Activated naive CD4-positive, alpha-beta T cell treated with anti-CD3 and anti-CD28 coated beads, Interleukin-2, amount 50 U/mL, for 24 hours (primary cell): Measurements from ENCODE around the gene SPDYE4.
"Not testable (repeated sequence)": the region's sequence is repeated elsewhere in the genome, so short reads cannot be mapped to it uniquely, and the experiment has no call there.

Source experiments
- H3K27ac Mint-ChIP-seq: one replicate; pipeline ENCODE4 v1.8.0; 2021; ENCODE audit warnings: mild to moderate bottlenecking, mixed read lengths
- H3K27me3 Mint-ChIP-seq: one replicate; pipeline ENCODE4 v1.8.0; 2021; ENCODE audit warnings: mixed read lengths
- H3K36me3 Mint-ChIP-seq: one replicate; pipeline ENCODE4 v1.8.0; 2021; ENCODE audit warnings: mixed read lengths
- H3K4me1 Mint-ChIP-seq: one replicate; pipeline ENCODE4 v1.8.0; 2021; ENCODE audit warnings: mixed read lengths
- H3K4me3 Mint-ChIP-seq: one replicate; pipeline ENCODE4 v1.8.0; 2021; ENCODE audit warnings: mild to moderate bottlenecking, mixed read lengths
- H3K9me3 Mint-ChIP-seq: one replicate; pipeline ENCODE4 v1.8.0; 2021; ENCODE audit warnings: mixed read lengths

Gene SPDYE4, protein sequence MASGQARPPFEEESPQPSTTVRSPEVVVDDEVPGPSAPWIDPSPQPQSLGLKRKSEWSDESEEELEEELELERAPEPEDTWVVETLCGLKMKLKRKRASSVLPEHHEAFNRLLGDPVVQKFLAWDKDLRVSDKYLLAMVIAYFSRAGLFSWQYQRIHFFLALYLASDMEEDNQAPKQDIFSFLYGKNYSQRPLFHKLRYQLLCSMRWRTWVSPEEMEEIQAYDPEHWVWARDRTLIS

DNA sequence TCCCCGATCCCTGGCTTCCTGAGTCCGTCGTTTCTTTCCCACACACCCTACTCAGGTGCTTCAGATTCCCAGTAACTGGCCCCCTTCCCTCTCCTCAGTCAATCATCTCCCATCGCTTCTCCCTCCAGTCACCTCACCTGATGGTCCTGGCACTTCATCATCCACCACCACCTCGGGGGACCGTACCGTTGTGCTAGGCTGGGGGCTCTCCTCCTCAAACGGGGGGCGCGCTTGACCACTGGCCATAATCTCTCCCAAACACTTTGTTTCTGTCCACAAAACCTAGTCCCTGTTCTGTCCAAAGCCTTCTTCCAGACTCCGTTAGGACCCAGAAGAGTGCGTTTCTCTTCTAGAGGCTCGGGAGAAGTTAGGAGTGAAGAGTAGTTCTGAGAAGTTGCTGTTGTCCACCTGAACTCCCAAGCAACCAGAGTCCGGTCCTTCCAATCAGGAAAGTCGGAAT lies at the start of gene SPDYE4:
Gene SPDYE4 (minus strand): TSS at position 410 of the 460 bp plus-strand sequence. CDS start 164 bp downstream, at position 246.
- Mint-ChIP-seq H3K27me3 (peaks cover 1% of the 10 kb centered on the region), H3K36me3 (peaks cover 1% of the 10 kb centered on the region), H3K4me3 (no peak within 1 kb of the TSS), H3K9me3 (no peaks in the 10 kb centered on the region), H3K4me1 (no peaks in the 10 kb centered on the region), H3K27ac (no peak within 1 kb of the TSS)

DNA sequence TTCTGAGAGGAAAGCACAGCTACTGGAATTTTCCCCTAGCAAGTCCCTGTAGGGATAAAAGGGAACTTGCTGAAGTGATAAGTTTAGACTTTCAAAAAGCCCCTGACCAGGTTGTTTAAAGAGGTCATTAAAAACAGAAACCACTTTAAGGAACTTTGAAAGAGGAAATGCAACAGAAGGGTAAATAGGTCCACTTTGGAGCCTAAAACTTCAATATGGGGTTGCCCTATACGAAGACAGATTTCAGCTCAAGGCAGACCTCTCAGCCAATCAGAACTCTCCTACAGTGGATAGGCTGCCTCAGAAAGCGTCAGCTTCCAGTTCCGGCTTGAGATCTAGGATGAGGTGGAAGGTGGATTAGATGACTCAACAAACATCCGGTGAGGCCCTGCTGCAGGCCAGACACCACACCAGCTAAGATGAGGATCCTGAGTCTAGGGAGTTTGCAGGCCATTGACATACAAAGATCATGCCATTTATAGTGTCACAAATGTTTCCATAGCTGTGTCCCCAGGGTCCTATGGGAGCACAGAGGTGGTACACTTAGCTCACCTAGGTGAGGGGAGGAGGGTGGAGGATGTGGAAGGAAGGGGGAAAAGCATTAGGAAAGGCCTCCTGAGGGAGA lies 48.7 kb upstream of the SPDYE4 start:
- no peaks in the 10 kb centered on the region for H3K4me1 Mint-ChIP-seq
- H3K27me3 Mint-ChIP-seq, result no peaks in the 10 kb centered on the region
- peaks cover 8% of the 10 kb centered on the region for H3K36me3 Mint-ChIP-seq
- H3K27ac Mint-ChIP-seq, result no peak overlapping the region
- no peak overlapping the region for H3K4me3 Mint-ChIP-seq
- H3K9me3 Mint-ChIP-seq, result peaks cover 12% of the 10 kb centered on the region

DNA sequence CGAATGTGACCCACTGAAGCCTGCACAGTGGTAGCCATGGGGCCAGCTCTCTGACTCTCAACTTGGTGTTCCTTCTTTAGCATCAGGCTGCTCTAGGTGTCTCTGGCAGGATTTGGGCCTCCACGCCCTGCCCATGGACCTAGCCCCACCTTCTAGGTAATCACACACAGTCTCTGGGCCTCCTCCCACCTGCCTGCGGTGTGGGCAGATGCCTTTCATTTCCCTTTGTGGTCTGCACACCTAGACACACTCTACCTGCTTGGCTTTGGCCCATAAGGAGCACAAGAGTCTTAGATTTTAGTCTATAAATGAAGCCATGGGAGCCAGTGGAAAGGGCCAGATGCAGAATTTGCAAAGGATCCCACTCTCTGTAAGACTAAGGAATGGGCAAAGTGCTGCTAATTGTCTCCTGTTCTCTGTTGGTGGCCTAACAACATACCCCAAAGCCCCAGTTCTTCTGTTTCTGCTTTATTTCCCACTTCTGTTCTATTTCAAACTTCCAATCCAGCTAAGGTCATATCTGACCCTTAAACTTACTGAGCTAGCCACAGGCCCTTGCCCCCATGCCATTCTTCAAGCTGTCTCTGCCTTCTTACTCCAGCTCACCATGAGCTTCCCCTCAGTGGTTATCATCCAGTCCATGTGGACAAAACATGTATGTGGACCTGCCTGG lies 48.0 kb upstream of the SPDYE4 start:
- Mint-ChIP-seq H3K36me3 (peaks cover 7% of the 10 kb centered on the region), H3K27me3 (no peaks in the 10 kb centered on the region), H3K4me3 (no peak overlapping the region), H3K27ac (no peak overlapping the region), H3K9me3 (peaks cover 6% of the 10 kb centered on the region), H3K4me1 (no peaks in the 10 kb centered on the region)

DNA sequence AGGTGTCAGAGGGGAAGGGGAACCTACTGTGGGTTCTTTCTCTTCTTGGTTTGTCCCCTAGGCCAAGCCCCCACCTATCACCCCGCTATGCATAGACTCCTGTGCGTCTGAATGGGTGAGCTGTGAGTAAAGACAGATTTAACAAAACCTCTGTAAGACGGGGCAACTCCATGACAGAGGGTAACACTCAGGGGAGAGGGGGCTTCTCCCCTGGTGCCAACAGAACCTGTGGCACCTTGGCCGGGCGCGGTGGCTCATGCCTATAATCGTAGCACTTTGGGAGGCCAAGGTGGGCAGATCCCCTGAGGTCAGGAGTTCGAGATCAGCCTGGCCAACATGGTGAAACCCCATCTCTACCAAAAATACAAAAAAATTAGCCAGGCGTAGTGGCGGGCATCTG lies 47.0 kb upstream of the SPDYE4 start:
- not testable (repeated sequence) for H3K9me3 Mint-ChIP-seq, H3K4me3 Mint-ChIP-seq, H3K36me3 Mint-ChIP-seq, H3K4me1 Mint-ChIP-seq, H3K27me3 Mint-ChIP-seq, H3K27ac Mint-ChIP-seq

DNA sequence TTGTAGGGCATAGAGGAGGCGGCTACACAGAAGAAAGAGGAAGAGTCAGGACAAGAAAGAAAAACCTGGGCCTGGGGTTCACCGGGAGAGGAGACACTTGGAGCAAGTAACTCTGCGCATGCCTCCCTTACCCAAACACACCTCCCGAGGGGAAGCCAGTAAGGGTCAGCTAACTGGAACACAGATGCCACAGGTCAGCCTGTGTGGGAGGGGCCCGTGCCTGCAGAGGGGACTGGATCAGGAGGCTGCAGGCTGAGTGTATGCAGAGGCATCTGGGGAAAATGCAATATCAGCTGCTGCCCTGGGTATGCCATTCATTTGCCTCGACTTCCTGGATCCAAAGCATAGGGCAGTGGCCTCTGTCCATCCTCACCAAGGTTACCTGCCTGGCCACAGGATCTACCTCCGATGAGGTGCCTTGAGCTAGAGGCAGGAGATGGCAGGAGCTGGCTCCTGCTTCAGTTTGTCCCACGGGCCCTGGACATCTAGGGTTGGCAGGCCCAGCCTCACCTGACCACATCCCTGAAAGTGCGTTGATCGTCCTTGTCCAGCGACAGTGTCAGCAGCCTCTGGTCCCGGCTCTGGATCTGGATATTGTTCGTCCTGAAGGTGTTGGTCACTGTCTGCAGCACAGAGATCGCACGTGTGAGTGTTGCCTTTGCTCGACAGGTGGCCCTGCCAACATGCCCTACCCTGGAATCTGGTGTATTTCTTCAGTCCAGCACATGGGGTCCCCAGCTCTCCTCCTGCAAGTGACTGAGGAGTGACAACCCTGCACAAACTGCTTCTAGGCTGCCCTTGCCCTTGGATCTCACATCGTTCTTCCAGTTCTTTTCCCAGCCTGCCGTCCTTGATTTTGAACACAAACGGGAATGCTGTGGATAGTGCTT lies 45.4 kb upstream of the SPDYE4 start:
- H3K36me3 Mint-ChIP-seq, result peaks cover 5% of the 10 kb centered on the region
- H3K9me3 Mint-ChIP-seq, result no peaks in the 10 kb centered on the region
- no peaks in the 10 kb centered on the region for H3K27me3 Mint-ChIP-seq
- no peak overlapping the region for H3K4me3 Mint-ChIP-seq
- H3K4me1 Mint-ChIP-seq, result no peaks in the 10 kb centered on the region
- no peak overlapping the region for H3K27ac Mint-ChIP-seq

DNA sequence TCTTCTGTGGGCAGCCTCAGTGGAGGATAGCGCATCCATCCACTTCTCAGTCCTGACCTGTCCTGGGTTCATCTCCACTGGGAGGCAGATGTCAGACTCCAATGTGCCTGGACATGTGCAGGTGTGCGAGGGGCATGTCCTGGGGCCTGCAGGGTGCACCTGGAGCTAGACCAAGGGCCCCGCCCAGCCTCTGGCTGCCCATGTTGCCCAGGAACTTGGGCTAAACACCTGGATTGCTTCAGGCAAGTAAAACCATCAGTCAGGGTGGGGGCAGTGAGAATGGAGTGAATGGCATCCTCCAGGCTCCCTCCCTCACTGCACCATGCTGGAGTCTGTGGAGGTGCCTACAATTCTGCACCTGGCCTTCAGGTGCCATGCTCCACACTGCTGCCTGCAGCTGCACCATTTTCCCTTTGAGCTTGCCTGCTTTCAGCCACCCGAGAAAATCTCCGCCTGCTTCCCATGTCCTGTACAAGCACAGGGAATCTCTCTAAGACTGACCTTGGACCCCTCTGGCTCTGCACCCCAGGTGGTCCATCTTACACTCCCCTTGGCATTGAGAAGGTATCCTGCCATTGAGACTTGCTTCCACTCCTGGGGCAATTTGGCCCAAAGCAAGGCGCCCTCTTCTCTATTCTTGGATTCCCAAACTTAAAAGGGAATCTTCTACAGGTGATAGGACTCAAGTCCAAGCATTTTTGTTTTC lies 42.9 kb upstream of the SPDYE4 start:
- Mint-ChIP-seq H3K27me3 (no peaks in the 10 kb centered on the region), H3K4me1 (no peaks in the 10 kb centered on the region), H3K27ac (no peak overlapping the region), H3K36me3 (no peaks in the 10 kb centered on the region), H3K4me3 (no peak overlapping the region), H3K9me3 (no peaks in the 10 kb centered on the region)

DNA sequence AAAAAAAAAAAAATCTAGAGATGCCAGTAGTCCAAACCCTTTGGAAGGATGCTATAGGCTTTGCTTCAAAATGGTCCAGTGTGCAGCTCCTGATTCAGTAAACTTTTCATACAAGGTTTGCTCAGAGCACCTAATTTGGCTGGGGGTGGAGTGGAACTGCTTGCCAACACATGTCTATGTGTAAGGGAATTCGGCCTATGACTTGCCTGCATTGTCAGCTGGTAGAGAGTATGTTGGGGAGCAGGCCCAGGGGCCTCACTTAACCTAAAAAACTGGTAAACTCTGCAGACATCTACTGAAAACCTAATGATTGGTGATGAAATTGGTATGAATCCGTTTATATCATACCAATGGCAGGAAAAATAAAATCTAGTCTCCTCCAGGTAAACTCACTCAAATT lies 42.3 kb upstream of the SPDYE4 start:
- H3K4me1 Mint-ChIP-seq, result no peaks in the 10 kb centered on the region
- no peak overlapping the region for H3K4me3 Mint-ChIP-seq
- H3K27me3 Mint-ChIP-seq, result no peaks in the 10 kb centered on the region
- no peaks in the 10 kb centered on the region for H3K9me3 Mint-ChIP-seq
- H3K27ac Mint-ChIP-seq, result no peak overlapping the region
- no peaks in the 10 kb centered on the region for H3K36me3 Mint-ChIP-seq

DNA sequence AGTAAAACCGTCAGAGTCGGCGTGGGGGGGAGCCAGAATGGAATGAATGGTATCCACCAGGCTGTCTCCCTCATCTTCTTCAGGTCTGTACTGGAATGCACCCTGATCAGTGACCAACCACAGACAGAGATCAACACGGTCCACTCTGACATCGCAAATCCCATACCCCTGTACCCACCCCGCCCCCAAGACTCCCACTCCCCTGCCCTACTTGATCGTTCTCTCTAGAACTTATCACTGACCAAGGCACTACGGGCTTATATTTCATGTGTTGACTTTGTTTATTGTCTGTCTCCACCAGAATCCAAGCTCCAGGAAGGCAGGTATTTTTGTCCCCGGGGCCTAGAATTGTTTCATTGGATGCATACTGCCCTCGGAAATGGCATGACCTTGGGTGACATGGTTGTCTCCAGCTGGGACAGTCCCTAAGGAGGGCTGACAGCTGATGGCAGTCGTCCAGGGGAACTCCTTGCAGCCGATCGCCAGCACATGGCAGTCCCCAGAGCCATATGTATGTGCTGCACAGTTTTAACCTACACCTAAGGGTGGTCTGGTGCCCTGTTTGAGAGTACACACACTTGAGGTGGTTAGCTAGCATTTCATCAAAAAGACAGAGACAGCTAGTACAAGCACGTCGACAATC lies 41.3 kb upstream of the SPDYE4 start:
- no peaks in the 10 kb centered on the region for H3K4me1 Mint-ChIP-seq
- no peaks in the 10 kb centered on the region for H3K27me3 Mint-ChIP-seq
- H3K36me3 Mint-ChIP-seq, result no peaks in the 10 kb centered on the region

DNA sequence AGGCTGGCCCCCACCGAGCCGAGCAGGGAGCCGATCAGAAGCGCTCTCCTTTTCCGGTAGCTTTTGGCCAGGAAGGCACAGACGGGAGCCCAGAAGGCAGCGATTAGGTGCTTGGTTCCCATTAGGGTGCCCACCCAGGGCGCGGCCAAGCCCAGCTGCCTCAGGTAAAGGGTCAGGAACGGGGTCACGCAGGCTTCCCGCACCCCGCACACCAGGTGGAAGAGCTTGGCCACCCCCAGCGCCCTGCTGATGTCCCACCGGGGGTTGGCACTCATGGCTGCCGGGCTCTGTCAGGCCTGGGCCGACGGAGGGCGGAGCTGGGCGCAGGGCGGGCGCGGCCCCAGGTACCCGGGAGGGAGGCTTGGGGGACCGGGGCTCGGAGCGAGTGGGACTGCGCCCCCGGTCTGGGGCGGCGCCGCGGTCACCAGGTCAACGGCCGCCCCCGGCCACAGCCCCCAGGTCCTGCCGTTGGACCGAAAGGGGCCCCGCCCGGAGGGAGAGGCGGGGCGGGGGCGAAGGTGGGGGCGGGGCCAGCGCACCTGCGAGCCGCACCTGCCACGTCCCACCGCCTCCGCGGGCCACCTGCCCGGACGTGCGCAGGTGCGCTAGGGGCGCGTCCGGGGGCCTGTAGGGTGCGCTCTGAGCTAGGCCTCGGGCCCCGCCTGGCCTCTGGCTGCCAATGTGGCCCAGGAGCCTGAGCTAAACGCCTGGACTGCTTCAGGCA lies 40.7 kb upstream of the SPDYE4 start, which contains the start of gene MFSD6L:
Gene MFSD6L (minus strand): TSS at position 520 of the 724 bp plus-strand sequence. CDS start 245 bp downstream, at position 275.
- Mint-ChIP-seq H3K9me3 (no peaks in the 10 kb centered on the region), H3K4me1 (no peaks in the 10 kb centered on the region), H3K36me3 (no peaks in the 10 kb centered on the region), H3K4me3 (no peak within 1 kb of the TSS), H3K27ac (no peak within 1 kb of the TSS), H3K27me3 (no peaks in the 10 kb centered on the region)

More for the DNA sequence above, 41.3 kb upstream of the SPDYE4 start:
- no peaks in the 10 kb centered on the region for H3K9me3 Mint-ChIP-seq
- H3K4me3 Mint-ChIP-seq, result no peak overlapping the region
- H3K27ac Mint-ChIP-seq, result no peak overlapping the region

DNA sequence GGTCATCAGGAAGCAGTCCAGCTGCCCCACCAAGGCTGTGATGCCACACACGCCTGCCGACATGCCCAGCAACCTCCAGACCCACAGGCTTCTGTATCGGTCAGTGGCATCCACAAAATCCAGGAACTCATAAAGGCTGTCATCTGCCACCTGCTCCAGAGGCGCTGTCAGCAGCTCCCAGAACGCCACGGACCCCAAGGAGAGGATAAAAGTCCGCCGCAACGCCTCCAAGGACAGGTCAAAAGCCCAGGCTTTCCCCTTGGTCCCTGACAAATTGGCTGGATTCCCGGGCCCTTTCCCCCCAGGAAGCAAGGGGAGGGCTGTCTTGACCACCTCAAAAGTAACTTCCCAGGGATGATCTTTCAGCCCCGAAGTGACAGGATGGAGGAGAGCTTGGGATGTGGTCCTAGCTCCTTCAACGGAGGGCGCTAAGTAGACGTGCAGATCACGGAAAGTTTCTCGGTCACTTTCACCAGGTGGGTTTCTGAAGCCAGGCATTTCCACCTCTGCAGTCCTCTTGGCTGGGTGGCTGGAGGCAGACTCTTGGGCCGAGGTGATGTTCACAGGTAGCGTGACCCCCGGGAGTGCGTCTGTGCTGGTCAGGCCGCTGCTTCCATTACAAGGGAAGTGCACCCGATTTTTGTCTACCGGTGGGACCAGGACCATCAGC lies 40.0 kb upstream of the SPDYE4 start:
- Mint-ChIP-seq H3K4me3 (no peak overlapping the region), H3K9me3 (no peaks in the 10 kb centered on the region), H3K4me1 (no peaks in the 10 kb centered on the region), H3K36me3 (no peaks in the 10 kb centered on the region), H3K27me3 (no peaks in the 10 kb centered on the region), H3K27ac (no peak overlapping the region)

DNA sequence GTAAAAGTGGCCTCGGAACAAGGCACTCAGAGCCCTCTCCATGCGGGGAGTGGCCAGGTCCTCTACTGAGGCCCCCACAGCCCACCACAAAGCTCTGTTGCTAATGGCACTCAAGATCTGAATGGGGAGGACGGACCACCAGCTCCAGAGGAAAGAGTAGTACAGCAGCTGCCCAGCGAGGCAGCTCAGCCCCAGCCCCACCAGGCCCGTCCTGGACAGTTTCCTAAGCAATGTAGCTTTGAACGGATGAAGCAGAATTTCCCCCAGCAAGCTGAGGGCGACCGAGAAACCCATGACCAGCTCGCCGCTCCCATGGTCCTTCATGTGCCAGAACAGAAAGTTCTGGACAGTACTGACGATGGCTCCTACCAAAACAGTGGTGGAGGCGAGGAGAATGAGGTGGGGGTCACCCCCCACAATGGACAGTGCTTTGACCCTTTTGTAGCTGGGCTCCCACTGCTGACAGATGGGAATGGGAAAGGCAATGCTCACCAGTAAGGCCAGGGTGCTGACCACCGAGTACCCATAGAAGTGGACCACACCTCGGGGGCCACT lies 39.4 kb upstream of the SPDYE4 start:
- Mint-ChIP-seq H3K9me3 (no peaks in the 10 kb centered on the region), H3K36me3 (no peaks in the 10 kb centered on the region), H3K4me1 (no peaks in the 10 kb centered on the region), H3K27me3 (no peaks in the 10 kb centered on the region), H3K27ac (no peak overlapping the region), H3K4me3 (no peak overlapping the region)

DNA sequence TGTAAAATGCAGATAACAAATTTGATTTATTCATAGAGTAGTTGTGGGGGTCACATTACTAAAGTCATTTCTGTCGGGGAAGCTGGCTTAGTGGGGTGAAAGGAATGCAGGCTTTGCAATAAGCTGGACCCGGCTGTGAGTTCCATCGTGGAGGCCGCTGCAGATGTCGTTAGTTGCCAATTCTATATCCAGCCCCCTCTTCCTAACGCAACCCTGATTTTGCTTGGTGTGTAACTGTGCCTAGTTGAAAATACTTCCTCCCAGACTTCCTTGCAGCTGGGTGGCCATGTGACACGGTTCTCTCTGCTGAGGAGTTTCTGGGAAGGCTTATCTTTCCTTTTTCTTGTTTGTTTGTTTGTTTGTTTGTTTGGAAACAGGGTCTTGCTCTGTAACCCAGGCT lies 36.3 kb upstream of the SPDYE4 start:
- H3K9me3 Mint-ChIP-seq, result no peaks in the 10 kb centered on the region
- H3K4me3 Mint-ChIP-seq, result no peak overlapping the region
- no peaks in the 10 kb centered on the region for H3K36me3 Mint-ChIP-seq
- no peaks in the 10 kb centered on the region for H3K27me3 Mint-ChIP-seq
- no peak overlapping the region for H3K27ac Mint-ChIP-seq
- no peaks in the 10 kb centered on the region for H3K4me1 Mint-ChIP-seq

DNA sequence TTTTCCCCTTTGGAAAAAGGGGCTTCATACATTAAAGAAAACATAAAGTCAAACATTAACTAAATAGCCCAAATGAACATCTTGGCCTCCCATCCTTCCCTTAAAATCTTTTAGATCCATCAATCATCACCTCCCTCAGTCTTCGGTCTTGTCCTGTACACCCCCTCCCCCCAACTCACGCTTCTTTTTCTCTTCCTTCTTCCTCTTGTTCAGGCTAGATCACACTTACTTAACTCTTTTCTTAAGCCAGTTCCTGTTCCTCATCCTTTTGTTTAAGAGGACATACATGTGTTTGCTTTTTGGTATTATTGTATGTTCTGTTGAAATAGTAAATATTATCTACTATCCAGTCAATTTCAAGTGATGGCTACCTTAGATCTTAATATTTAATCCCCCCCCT lies 35.3 kb upstream of the SPDYE4 start:
- Mint-ChIP-seq H3K27me3 (no peaks in the 10 kb centered on the region), H3K9me3 (no peaks in the 10 kb centered on the region), H3K4me1 (no peaks in the 10 kb centered on the region), H3K36me3 (no peaks in the 10 kb centered on the region), H3K4me3 (no peak overlapping the region), H3K27ac (no peak overlapping the region)
